Nephron (organoid): Measurements from ENCODE around the gene PCDH18.
A peak's percentile ranks its signal among the peaks of the same experiment; 100 is the strongest.
"Not testable (repeated sequence)": the region's sequence is repeated elsewhere in the genome, so short reads cannot be mapped to it uniquely, and the experiment has no call there.

Source experiments
- H3K27ac Mint-ChIP-seq, 3 experiments: 2 replicates each; pipeline ENCODE4 v1.8.0; 2020; ENCODE audit warnings: mixed read lengths in 3 of 3, mild to moderate bottlenecking in 2 of 3, moderate library complexity in 1 of 3
- H3K27me3 Mint-ChIP-seq: 2 replicates; pipeline ENCODE4 v1.8.0; 2021; ENCODE audit warnings: low read depth, mild to moderate bottlenecking, moderate library complexity, mixed read lengths
- H3K36me3 Mint-ChIP-seq: 2 replicates; pipeline ENCODE4 v1.8.0; 2020; ENCODE audit warnings: low read depth, mixed read lengths
- H3K4me1 Mint-ChIP-seq: 2 replicates; pipeline ENCODE4 v1.8.0; 2020; ENCODE audit warnings: mixed read lengths
- H3K4me3 Mint-ChIP-seq, 3 experiments: 2 replicates each; pipeline ENCODE4 v1.8.0; 2020; ENCODE audit warnings: mild to moderate bottlenecking in 3 of 3, mixed read lengths in 3 of 3, moderate library complexity in 2 of 3
- H3K9me3 Mint-ChIP-seq: 2 replicates; pipeline ENCODE4 v1.8.0; 2020; ENCODE audit warnings: mixed read lengths
- TF ChIP-seq, protein P1 (sequence below), 3 experiments: fragments of 200-600 bp; sonication (generic); IDR thresholded peaks; one replicate each; pipeline ENCODE4 v1.5.0; 2021; ENCODE audit warnings: antibody characterized with exemption in 3 of 3; ENCODE audit not compliant: unreplicated experiment in 3 of 3

PCDH18 gene

DNA sequence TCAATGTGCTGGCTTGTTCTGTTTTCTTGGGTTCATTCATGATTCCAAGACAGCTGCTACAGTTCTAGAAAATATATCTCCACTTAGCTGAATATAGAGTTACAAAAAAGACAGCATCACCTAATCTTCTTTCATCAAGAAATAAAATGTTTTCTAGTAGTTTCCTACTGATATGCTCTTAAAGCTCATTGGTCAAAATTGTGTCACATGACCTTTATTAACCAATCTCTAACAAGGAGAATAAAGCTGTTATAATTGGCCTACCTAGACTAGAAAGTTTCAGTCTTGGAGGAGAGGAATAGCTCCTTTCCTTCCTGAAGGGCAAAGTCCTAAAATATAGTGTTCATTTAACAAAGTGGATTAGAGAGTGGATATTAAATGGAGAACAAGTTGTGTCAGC, 8.1 kb upstream of the PCDH18 start:
- Mint-ChIP-seq H3K36me3 (no peaks in the 10 kb centered on the region), H3K9me3 (peaks cover 6% of the 10 kb centered on the region), H3K4me3 (no peak overlapping the region), H3K4me1 (peaks cover 36% of the 10 kb centered on the region), H3K27ac (no peak overlapping the region), H3K27me3 (no peaks in the 10 kb centered on the region)
- TF ChIP-seq, protein P1, sequence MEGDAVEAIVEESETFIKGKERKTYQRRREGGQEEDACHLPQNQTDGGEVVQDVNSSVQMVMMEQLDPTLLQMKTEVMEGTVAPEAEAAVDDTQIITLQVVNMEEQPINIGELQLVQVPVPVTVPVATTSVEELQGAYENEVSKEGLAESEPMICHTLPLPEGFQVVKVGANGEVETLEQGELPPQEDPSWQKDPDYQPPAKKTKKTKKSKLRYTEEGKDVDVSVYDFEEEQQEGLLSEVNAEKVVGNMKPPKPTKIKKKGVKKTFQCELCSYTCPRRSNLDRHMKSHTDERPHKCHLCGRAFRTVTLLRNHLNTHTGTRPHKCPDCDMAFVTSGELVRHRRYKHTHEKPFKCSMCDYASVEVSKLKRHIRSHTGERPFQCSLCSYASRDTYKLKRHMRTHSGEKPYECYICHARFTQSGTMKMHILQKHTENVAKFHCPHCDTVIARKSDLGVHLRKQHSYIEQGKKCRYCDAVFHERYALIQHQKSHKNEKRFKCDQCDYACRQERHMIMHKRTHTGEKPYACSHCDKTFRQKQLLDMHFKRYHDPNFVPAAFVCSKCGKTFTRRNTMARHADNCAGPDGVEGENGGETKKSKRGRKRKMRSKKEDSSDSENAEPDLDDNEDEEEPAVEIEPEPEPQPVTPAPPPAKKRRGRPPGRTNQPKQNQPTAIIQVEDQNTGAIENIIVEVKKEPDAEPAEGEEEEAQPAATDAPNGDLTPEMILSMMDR (IDR thresholded peaks at IDR 0.05; ENCODE audit: unreplicated experiment in 3 of 3): no peak

DNA sequence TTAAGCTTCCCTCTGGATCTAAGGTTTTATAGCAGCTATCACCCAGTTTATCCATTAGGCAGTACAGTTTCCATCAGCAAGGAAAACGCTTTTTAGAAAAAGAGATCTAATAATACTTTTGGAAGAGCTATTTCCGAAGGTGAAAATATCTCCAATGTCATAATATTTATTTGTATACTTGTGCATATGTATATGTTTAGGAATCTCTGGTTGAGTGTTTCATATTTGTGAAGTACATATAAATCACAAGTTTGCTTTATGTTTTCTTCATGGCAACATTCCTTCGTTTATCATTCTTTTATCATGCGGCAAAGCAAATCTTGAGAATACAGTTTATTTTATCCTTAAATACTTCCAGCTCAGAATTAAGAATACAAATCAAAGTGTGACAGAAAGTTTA, 6.2 kb upstream of the PCDH18 start:
- no peaks in the 10 kb centered on the region for H3K36me3 Mint-ChIP-seq

DNA sequence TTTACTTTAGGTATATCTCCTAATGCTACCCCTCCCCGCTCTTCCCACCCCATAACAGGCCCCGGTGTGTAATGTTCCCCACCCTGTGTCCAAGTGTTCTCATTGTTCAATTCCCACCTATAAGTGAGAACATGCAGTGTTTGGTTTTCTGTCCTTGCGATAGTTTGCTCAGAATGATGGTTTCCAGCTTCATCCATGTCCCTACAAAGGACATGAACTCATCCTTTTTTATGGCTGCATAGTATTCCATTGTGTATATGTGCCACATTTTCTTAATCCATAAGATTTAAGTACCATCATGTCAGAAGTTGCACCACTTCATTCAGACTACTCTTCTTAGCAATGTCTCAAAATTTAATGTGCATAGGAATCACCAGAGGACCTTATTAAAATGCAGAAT, 5.5 kb upstream of the PCDH18 start:
- not testable (repeated sequence) for H3K36me3 Mint-ChIP-seq, H3K4me3 Mint-ChIP-seq, H3K27ac Mint-ChIP-seq, H3K27me3 Mint-ChIP-seq, H3K9me3 Mint-ChIP-seq
- peaks cover 28% of the 10 kb centered on the region for H3K4me1 Mint-ChIP-seq

More for the DNA sequence above, 6.2 kb upstream of the PCDH18 start:
- TF ChIP-seq, protein P1 (IDR thresholded peaks at IDR 0.05; ENCODE audit: unreplicated experiment in 3 of 3): no peak
- no peak overlapping the region for H3K4me3 Mint-ChIP-seq
- H3K4me1 Mint-ChIP-seq: peaks cover 34% of the 10 kb centered on the region
- H3K27me3 Mint-ChIP-seq: no peaks in the 10 kb centered on the region
- H3K27ac Mint-ChIP-seq: peak overlapping the region; percentile 40 to 52 (median 43)
- peaks cover 6% of the 10 kb centered on the region for H3K9me3 Mint-ChIP-seq

DNA sequence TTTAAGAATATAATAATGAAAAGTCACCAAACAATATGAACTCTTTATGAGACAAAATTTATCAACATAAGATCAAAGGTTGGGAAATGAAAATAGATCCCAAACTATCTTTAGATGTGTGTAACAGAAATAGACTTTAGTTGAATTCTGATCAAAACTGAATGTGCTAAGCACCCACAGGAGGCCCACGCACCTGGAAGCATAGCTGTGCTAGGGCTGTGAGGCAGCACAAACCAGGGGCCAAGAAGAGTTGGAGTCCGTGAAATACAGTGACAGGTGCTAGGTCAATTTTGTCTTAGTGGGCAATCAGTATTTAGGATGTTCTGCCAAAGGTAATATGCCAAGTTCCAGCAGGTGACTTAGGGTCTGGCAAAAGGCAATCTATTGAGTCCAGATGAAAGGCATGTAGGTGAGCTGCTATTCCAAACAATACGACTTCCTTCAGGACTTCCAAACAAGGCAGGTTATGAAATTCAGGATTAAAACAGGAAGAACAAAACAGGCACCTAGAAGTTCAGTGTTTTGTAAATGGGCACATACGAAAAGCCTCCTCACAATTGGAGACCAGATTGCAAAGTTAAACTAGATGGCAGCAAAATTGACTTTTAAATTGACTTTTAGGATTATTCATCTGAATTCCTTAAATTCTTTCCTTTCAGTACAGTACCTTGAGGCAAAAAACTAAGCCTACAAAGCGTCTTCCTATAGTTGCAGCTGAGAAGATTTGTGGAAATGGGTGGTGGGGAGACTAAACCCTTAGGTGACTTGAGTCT, 4.7 kb upstream of the PCDH18 start:
- no peaks in the 10 kb centered on the region for H3K27me3 Mint-ChIP-seq
- no peaks in the 10 kb centered on the region for H3K36me3 Mint-ChIP-seq
- peak overlapping the region in 1 of 3 experiments; percentile 38 for H3K27ac Mint-ChIP-seq
- H3K9me3 Mint-ChIP-seq: peaks cover 6% of the 10 kb centered on the region
- no peak overlapping the region for H3K4me3 Mint-ChIP-seq
- peaks cover 20% of the 10 kb centered on the region for H3K4me1 Mint-ChIP-seq
- TF ChIP-seq, protein P1 (IDR thresholded peaks at IDR 0.05; ENCODE audit: unreplicated experiment in 3 of 3): no peak

DNA sequence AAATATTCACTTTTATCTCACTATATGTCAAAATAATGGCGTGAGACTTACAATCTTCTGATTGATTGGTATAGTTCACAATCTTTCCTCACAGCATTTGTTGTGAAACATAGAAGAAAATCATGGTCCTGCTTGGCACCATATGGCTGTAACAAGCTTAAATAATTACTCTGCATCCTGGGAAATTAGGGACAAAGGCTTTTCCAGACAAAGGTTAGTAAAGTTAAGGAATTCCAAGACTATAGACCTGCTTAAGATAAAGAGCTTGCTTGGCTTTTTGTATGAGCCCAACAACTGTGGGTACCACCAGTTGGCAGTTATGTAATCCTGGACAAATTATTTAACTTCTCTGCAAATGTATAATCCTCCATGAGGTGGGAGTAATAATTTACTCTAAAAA, 3.4 kb upstream of the PCDH18 start:
- TF ChIP-seq, protein P1 (IDR thresholded peaks at IDR 0.05; ENCODE audit: unreplicated experiment in 3 of 3): no peak
- Mint-ChIP-seq H3K27ac (no peak overlapping the region), H3K36me3 (no peaks in the 10 kb centered on the region), H3K9me3 (peaks cover 6% of the 10 kb centered on the region), H3K27me3 (no peaks in the 10 kb centered on the region), H3K4me3 (no peak overlapping the region), H3K4me1 (peaks cover 9% of the 10 kb centered on the region)

DNA sequence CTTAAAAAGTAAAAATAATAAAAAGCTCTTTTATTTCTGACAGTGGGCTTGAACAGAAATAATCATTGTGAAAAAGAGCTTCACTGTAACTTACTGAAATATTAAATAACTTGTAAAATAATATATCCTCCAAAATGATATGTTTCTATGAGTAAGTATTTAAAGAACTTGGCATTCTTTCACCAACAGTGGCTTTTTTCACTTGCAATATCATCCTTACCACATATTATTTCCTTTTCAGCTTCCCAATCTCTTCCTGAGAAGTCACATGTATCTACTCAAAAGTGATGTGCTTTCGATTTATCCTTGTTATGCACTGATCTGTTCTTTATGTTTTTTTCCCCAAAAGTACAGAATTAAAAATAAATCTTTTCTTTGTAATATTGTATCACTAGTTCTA, 2.2 kb upstream of the PCDH18 start:
- TF ChIP-seq, protein P1 (IDR thresholded peaks at IDR 0.05; ENCODE audit: unreplicated experiment in 3 of 3): no peak
- H3K27ac Mint-ChIP-seq: no peak overlapping the region
- no peaks in the 10 kb centered on the region for H3K36me3 Mint-ChIP-seq

More for the DNA sequence above, 2.2 kb upstream of the PCDH18 start:
- H3K9me3 Mint-ChIP-seq: peaks cover 6% of the 10 kb centered on the region
- H3K27me3 Mint-ChIP-seq: no peaks in the 10 kb centered on the region
- peaks cover 12% of the 10 kb centered on the region for H3K4me1 Mint-ChIP-seq
- peak overlapping the region in 2 of 3 experiments; percentile 9 to 12 for H3K4me3 Mint-ChIP-seq
